GM21381 (cell line): ENCODE measurements around the gene EFNA3.

Experiments used
- ATAC-seq: cut with Tn5 transposase; IDR thresholded peaks from one replicate; pipeline ENCODE4 v1.9.1; 2021; ENCODE audit warnings: mild to moderate bottlenecking, moderate library complexity; ENCODE audit not compliant: unreplicated experiment

The EFNA3 gene

GRCh38 chr1:155078469-155079209 is at the start of gene EFNA3:
Gene EFNA3 (plus strand): TSS chr1:155078837. CDS start chr1:155078942, 105 bp downstream.
- ATAC-seq, result no peak

GRCh38 chr1:155029513-155030242 is 49.0 kb upstream of the EFNA3 start:
- no peak for ATAC-seq

GRCh38 chr1:155030243-155030795 is 48.3 kb upstream of the EFNA3 start:
- no peak for ATAC-seq

GRCh38 chr1:155030899-155031298 is 47.7 kb upstream of the EFNA3 start:
- no peak for ATAC-seq

- ATAC-seq, result no peak
These were observed 45.8 kb upstream of the EFNA3 start for GRCh38 chr1:155032886-155033285.

GRCh38 chr1:155033524-155033923 is 45.1 kb upstream of the EFNA3 start, which contains the start of the genes DCST1 and DCST2:
Gene DCST1 (plus strand): TSS chr1:155033824. CDS start chr1:155034037, 213 bp downstream.
Gene DCST2 (minus strand): TSS chr1:155033781. CDS start chr1:155033701, 80 bp downstream.
- no peak for ATAC-seq

GRCh38 chr1:155034318-155035208 is 44.1 kb upstream of the EFNA3 start:
- no peak for ATAC-seq

GRCh38 chr1:155035936-155036335 is 42.7 kb upstream of the EFNA3 start:
- ATAC-seq, result no peak

- no peak for ATAC-seq
These were observed 41.6 kb upstream of the EFNA3 start for GRCh38 chr1:155037043-155037442.

GRCh38 chr1:155037851-155038441 is 40.7 kb upstream of the EFNA3 start:
- no peak for ATAC-seq

- no peak for ATAC-seq
These were observed 39.9 kb upstream of the EFNA3 start for GRCh38 chr1:155038602-155039307.

- ATAC-seq, result no peak
These were observed 39.3 kb upstream of the EFNA3 start for GRCh38 chr1:155039308-155039669.

GRCh38 chr1:155040358-155041093 is 38.1 kb upstream of the EFNA3 start:
- ATAC-seq, result no peak

- ATAC-seq, result no peak
These were observed 35.8 kb upstream of the EFNA3 start for GRCh38 chr1:155042789-155043188.

- no peak for ATAC-seq
These were observed 35.3 kb upstream of the EFNA3 start for GRCh38 chr1:155043301-155043702.

- ATAC-seq, result no peak
These were observed 34.8 kb upstream of the EFNA3 start for GRCh38 chr1:155043793-155044192.

GRCh38 chr1:155044365-155044764 is 34.3 kb upstream of the EFNA3 start:
- ATAC-seq, result no peak

- ATAC-seq, result peak; percentile 52
These were observed 33.6 kb upstream of the EFNA3 start for GRCh38 chr1:155044812-155045657.
